ENCODE results near the gene AP4S1.
"Not testable (repeated sequence)": the region's sequence is repeated elsewhere in the genome, so short reads cannot be mapped to it uniquely, and the experiment has no call there.

AP4S1 gene

GRCh38 chr14:31025367-31026076, at the start of gene AP4S1:
TSS of gene AP4S1 (plus strand) at chr14:31025649. CDS start at chr14:31066197, 40,548 bp downstream.
- no peak for TF ChIP-seq JUND (IDR thresholded peaks at IDR 0.05; ENCODE audit: low read depth)
- peak in 1 of 2 experiments; percentile 48 for DNase-seq (ENCODE audit: low read depth in 1 of 2, low spot score in 1 of 2)
- in situ Hi-C loops (cut with HindIII; ENCODE audit: low pct_unique_long_range_greater_than_20kb, low sequenced_read_pairs): no loop called here

- in situ Hi-C loops (cut with HindIII; ENCODE audit: low pct_unique_long_range_greater_than_20kb, low sequenced_read_pairs): no loop called here
- DNase-seq (ENCODE audit: low read depth in 1 of 2, low spot score in 1 of 2): no peak
Measured at GRCh38 chr14:30977752-30978151, 47.7 kb upstream of the AP4S1 start.

GRCh38 chr14:30980106-30980704, 45.2 kb upstream of the AP4S1 start:
- in situ Hi-C loops (cut with HindIII; ENCODE audit: low pct_unique_long_range_greater_than_20kb, low sequenced_read_pairs): not testable (repeated sequence)
- DNase-seq (ENCODE audit: low read depth in 1 of 2, low spot score in 1 of 2): peak; percentile 13 to 72

More at GRCh38 chr14:30977752-30978151, 47.7 kb upstream of the AP4S1 start:
- no peak for TF ChIP-seq JUND (IDR thresholded peaks at IDR 0.05; ENCODE audit: low read depth)

- TF ChIP-seq JUND (IDR thresholded peaks at IDR 0.05; ENCODE audit: low read depth): no peak
- no peak for DNase-seq (ENCODE audit: low read depth in 1 of 2, low spot score in 1 of 2)
- in situ Hi-C loops (cut with HindIII; ENCODE audit: low pct_unique_long_range_greater_than_20kb, low sequenced_read_pairs): no loop called here
Measured at GRCh38 chr14:30980980-30981379, 44.5 kb upstream of the AP4S1 start.

GRCh38 chr14:30982533-30982932, 42.9 kb upstream of the AP4S1 start:
- DNase-seq (ENCODE audit: low read depth in 1 of 2, low spot score in 1 of 2): no peak
- in situ Hi-C loops (cut with HindIII; ENCODE audit: low pct_unique_long_range_greater_than_20kb, low sequenced_read_pairs): no loop called here

GRCh38 chr14:30983858-30984257, 41.6 kb upstream of the AP4S1 start:
- DNase-seq (ENCODE audit: low read depth in 1 of 2, low spot score in 1 of 2): no peak
- TF ChIP-seq JUND (IDR thresholded peaks at IDR 0.05; ENCODE audit: low read depth): no peak
- in situ Hi-C loops (cut with HindIII; ENCODE audit: low pct_unique_long_range_greater_than_20kb, low sequenced_read_pairs): no loop called here

More at GRCh38 chr14:30982533-30982932, 42.9 kb upstream of the AP4S1 start:
- no peak for TF ChIP-seq JUND (IDR thresholded peaks at IDR 0.05; ENCODE audit: low read depth)

- TF ChIP-seq JUND (IDR thresholded peaks at IDR 0.05; ENCODE audit: low read depth): no peak
- no peak for DNase-seq (ENCODE audit: low read depth in 1 of 2, low spot score in 1 of 2)
- in situ Hi-C loops (cut with HindIII; ENCODE audit: low pct_unique_long_range_greater_than_20kb, low sequenced_read_pairs): no loop called here
Measured at GRCh38 chr14:30985796-30986195, 39.7 kb upstream of the AP4S1 start.

GRCh38 chr14:30988509-30988908, 36.9 kb upstream of the AP4S1 start:
- in situ Hi-C loops (cut with HindIII; ENCODE audit: low pct_unique_long_range_greater_than_20kb, low sequenced_read_pairs): no loop called here
- TF ChIP-seq JUND (IDR thresholded peaks at IDR 0.05; ENCODE audit: low read depth): no peak
- DNase-seq (ENCODE audit: low read depth in 1 of 2, low spot score in 1 of 2): no peak

GRCh38 chr14:30990770-30991169, 34.7 kb upstream of the AP4S1 start:
- DNase-seq (ENCODE audit: low read depth in 1 of 2, low spot score in 1 of 2): no peak
- no peak for TF ChIP-seq JUND (IDR thresholded peaks at IDR 0.05; ENCODE audit: low read depth)
- in situ Hi-C loops (cut with HindIII; ENCODE audit: low pct_unique_long_range_greater_than_20kb, low sequenced_read_pairs): no loop called here

GRCh38 chr14:30991408-30991807, 34.0 kb upstream of the AP4S1 start:
- no peak for DNase-seq (ENCODE audit: low read depth in 1 of 2, low spot score in 1 of 2)
- TF ChIP-seq JUND (IDR thresholded peaks at IDR 0.05; ENCODE audit: low read depth): no peak
- in situ Hi-C loops (cut with HindIII; ENCODE audit: low pct_unique_long_range_greater_than_20kb, low sequenced_read_pairs): no loop called here

- in situ Hi-C loops (cut with HindIII; ENCODE audit: low pct_unique_long_range_greater_than_20kb, low sequenced_read_pairs): no loop called here
- no peak for TF ChIP-seq JUND (IDR thresholded peaks at IDR 0.05; ENCODE audit: low read depth)
- DNase-seq (ENCODE audit: low read depth in 1 of 2, low spot score in 1 of 2): no peak
Measured at GRCh38 chr14:30993071-30993470, 32.4 kb upstream of the AP4S1 start.

GRCh38 chr14:30994681-30995620, 30.5 kb upstream of the AP4S1 start:
- in situ Hi-C loops (cut with HindIII; ENCODE audit: low pct_unique_long_range_greater_than_20kb, low sequenced_read_pairs): no loop called here
- DNase-seq (ENCODE audit: low read depth in 1 of 2, low spot score in 1 of 2): no peak
- TF ChIP-seq JUND (IDR thresholded peaks at IDR 0.05; ENCODE audit: low read depth): no peak

GRCh38 chr14:30995689-30996088, 29.8 kb upstream of the AP4S1 start:
- in situ Hi-C loops (cut with HindIII; ENCODE audit: low pct_unique_long_range_greater_than_20kb, low sequenced_read_pairs): no loop called here
- DNase-seq (ENCODE audit: low read depth in 1 of 2, low spot score in 1 of 2): no peak
- TF ChIP-seq JUND (IDR thresholded peaks at IDR 0.05; ENCODE audit: low read depth): no peak
